Measurements from ENCODE around the gene PIWIL1. TPM values are rescaled to one million over a fixed set of nuclear protein-coding genes. Genes with fewer than 3 reads are reported as not detected.

PIWIL1 gene
- total RNA-seq, 1 experiment from 2014 or later: not detected

- no peaks in the 10 kb centered on the region for H3K4me1 ChIP-seq (replicated peaks; ENCODE audit: insufficient read depth)
- ChIA-PET CTCF (no interaction called here), POLR2A (ENCODE audit: unreplicated experiment) (no interaction called here)
- H3K27me3 ChIP-seq (ENCODE audit: insufficient read depth, low read depth): peaks cover 90% of the 10 kb centered on the region
- no peak overlapping the region for H2AFZ ChIP-seq
- no peaks in the 10 kb centered on the region for H3K9me2 ChIP-seq (ENCODE audit: insufficient read depth)
- H3K27ac ChIP-seq: no peak overlapping the region
- no peaks in the 10 kb centered on the region for H3F3A ChIP-seq (ENCODE audit: insufficient read depth, low read depth)
- no peak for DNase-seq
- BruUV-seq (replicated peaks): no TSS peak
- no peaks in the 10 kb centered on the region for H3K9me3 ChIP-seq (ENCODE audit: insufficient read depth, low read depth)
- TF ChIP-seq CTCF (conservative IDR thresholded peaks at IDR 0.05) (no peak), EZH2 (IDR thresholded peaks at IDR 0.05; ENCODE audit: low read depth) (no peak)
- no peaks in the 10 kb centered on the region; the same call in 1 of the 2 replicates for H4K20me1 ChIP-seq (ENCODE audit: insufficient read depth)
- H3K79me2 ChIP-seq (ENCODE audit: low read depth): no peaks in the 10 kb centered on the region
- H3K36me3 ChIP-seq (ENCODE audit: low read depth): no peaks in the 10 kb centered on the region
- H3K4me2 ChIP-seq: no peak overlapping the region
- intact Hi-C loops (cut with micrococcal nuclease; ENCODE audit: unreplicated experiment): no loop called here
- no peak overlapping the region for H3K4me3 ChIP-seq
Measured at GRCh38 chr12:130364578-130364977, 26.9 kb downstream of the PIWIL1 start.

GRCh38 chr12:130366159-130366558 is 28.5 kb downstream of the PIWIL1 start:
- POLR2A ChIA-PET (ENCODE audit: unreplicated experiment): no interaction called here

GRCh38 chr12:130367003-130367402 is 29.3 kb downstream of the PIWIL1 start:
- no peaks in the 10 kb centered on the region for H4K20me1 ChIP-seq (ENCODE audit: insufficient read depth)
- DNase-seq: no peak
- no TSS peak for BruUV-seq (replicated peaks)
- H3K27ac ChIP-seq: no peak overlapping the region
- intact Hi-C loops (cut with micrococcal nuclease; ENCODE audit: unreplicated experiment): no loop called here
- H3K4me2 ChIP-seq: no peak overlapping the region
- no peaks in the 10 kb centered on the region for H3K79me2 ChIP-seq (ENCODE audit: low read depth)
- H3K4me3 ChIP-seq: no peak overlapping the region
- no peak for TF ChIP-seq EZH2 (IDR thresholded peaks at IDR 0.05; ENCODE audit: low read depth)
- no peak for TF ChIP-seq CTCF (conservative IDR thresholded peaks at IDR 0.05)
- POLR2A ChIA-PET (ENCODE audit: unreplicated experiment): no interaction called here
- no peaks in the 10 kb centered on the region for H3K4me1 ChIP-seq (replicated peaks; ENCODE audit: insufficient read depth)
- H3K27me3 ChIP-seq (ENCODE audit: insufficient read depth, low read depth): peaks cover 90% of the 10 kb centered on the region
- no peaks in the 10 kb centered on the region for H3F3A ChIP-seq (ENCODE audit: insufficient read depth, low read depth)
- CTCF ChIA-PET: no interaction called here
- no peaks in the 10 kb centered on the region for H3K9me2 ChIP-seq (ENCODE audit: insufficient read depth)
- no peaks in the 10 kb centered on the region for H3K36me3 ChIP-seq (ENCODE audit: low read depth)
- no peak overlapping the region for H2AFZ ChIP-seq
- H3K9me3 ChIP-seq (ENCODE audit: insufficient read depth, low read depth): no peaks in the 10 kb centered on the region

More at GRCh38 chr12:130366159-130366558, 28.5 kb downstream of the PIWIL1 start:
- no peaks in the 10 kb centered on the region for H3F3A ChIP-seq (ENCODE audit: insufficient read depth, low read depth)
- no peaks in the 10 kb centered on the region for H3K79me2 ChIP-seq (ENCODE audit: low read depth)
- CTCF ChIA-PET: no interaction called here
- H2AFZ ChIP-seq: no peak overlapping the region
- no peak overlapping the region for H3K4me2 ChIP-seq
- intact Hi-C loops (cut with micrococcal nuclease; ENCODE audit: unreplicated experiment): no loop called here
- BruUV-seq (replicated peaks): no TSS peak
- H3K36me3 ChIP-seq (ENCODE audit: low read depth): no peaks in the 10 kb centered on the region
- peaks cover 92% of the 10 kb centered on the region for H3K27me3 ChIP-seq (ENCODE audit: insufficient read depth, low read depth)
- DNase-seq: no peak
- H3K9me2 ChIP-seq (ENCODE audit: insufficient read depth): no peaks in the 10 kb centered on the region
- TF ChIP-seq EZH2 (IDR thresholded peaks at IDR 0.05; ENCODE audit: low read depth): no peak
- TF ChIP-seq CTCF (conservative IDR thresholded peaks at IDR 0.05): no peak
- no peaks in the 10 kb centered on the region; the same call in 1 of the 2 replicates for H4K20me1 ChIP-seq (ENCODE audit: insufficient read depth)
- H3K27ac ChIP-seq: no peak overlapping the region
- no peaks in the 10 kb centered on the region for H3K4me1 ChIP-seq (replicated peaks; ENCODE audit: insufficient read depth)
- H3K9me3 ChIP-seq (ENCODE audit: insufficient read depth, low read depth): no peaks in the 10 kb centered on the region
- no peak overlapping the region for H3K4me3 ChIP-seq
